Sigmoid colon (tissue), 4 donors: ENCODE data around the gene APOO.

Experiments
- CTCF ChIP-seq, 4 experiments: fragments of 450-650 bp in 3 of 4; fragments of 200-600 bp in 1 of 4; IDR thresholded peaks; one replicate each; pipeline ENCODE4 v1.5.1; 2016 to 2019; ENCODE audit warnings: antibody characterized with exemption in 4 of 4, mild to moderate bottlenecking in 3 of 4, moderate library complexity in 2 of 4
- EP300 ChIP-seq, 4 donors: sonication (generic); formaldehyde crosslinking; IDR thresholded peaks; one replicate each; pipeline ENCODE4 v1.6.1; 2017; ENCODE audit warnings: antibody characterized with exemption in 4 of 4

- TF ChIP-seq EP300 (IDR thresholded peaks at IDR 0.05) (no peak), CTCF (IDR thresholded peaks at IDR 0.05) (no peak)
Observed at GRCh38 chrX:23841847-23842522, 65.8 kb downstream of the APOO start.
